IMR-90 (cell line): Measurements from ENCODE around the gene VWDE. TPM values are rescaled to one million over a fixed set of nuclear protein-coding genes. Genes with fewer than 3 reads are reported as not detected.

ENCODE experiments used
- ATAC-seq: fragments of 200-7000 bp; cut with Tn5 transposase; 2 replicates; pipeline ENCODE4 v1.9.1; 2020; ENCODE audit warnings: low read depth, mild to moderate bottlenecking, moderate library complexity
- BruUV-seq: library from RNA; stranded (reverse); fragments of 400-500 nt; replicated peaks from 2 replicates; lab custom pipeline; 2021; lab: Mats Ljungman, UMichigan
- CTCF ChIA-PET: fragments of 300-600 bp; formaldehyde crosslinking; extraction: SDS; loops from one replicate; lab custom pipeline; 2021; ENCODE audit warnings: antibody characterized with exemption; lab: Yijun Ruan, JAX
- POLR2A ChIA-PET: fragments of 300-600 bp; sonication (Branson Sonifier 250); formaldehyde crosslinking; loops from one replicate; lab custom pipeline; 2022; ENCODE audit warnings: antibody characterized with exemption; ENCODE audit not compliant: unreplicated experiment; lab: Charles Lee
- DNase-seq: peaks from one replicate; pipeline ENCODE4 v3.0.0; 2013
- H2AFZ ChIP-seq: replicated peaks from 2 replicates; pipeline ENCODE3; 2013; ENCODE audit warnings: low read length, mild to moderate bottlenecking; ENCODE audit not compliant: poor library complexity
- H2AK5ac ChIP-seq: 2 replicates; pipeline ENCODE4 v1.6.1; 2013; ENCODE audit warnings: low read depth, low read length, inconsistent platforms
- H2AK9ac ChIP-seq: replicated peaks from 2 replicates; pipeline ENCODE3; 2013; ENCODE audit warnings: mild to moderate bottlenecking, low read depth, low read length, moderate library complexity; ENCODE audit not compliant: poor library complexity
- H2BK120ac ChIP-seq: 2 replicates; pipeline ENCODE4 v1.6.1; 2013; ENCODE audit warnings: low read depth, low read length, inconsistent platforms
- H2BK15ac ChIP-seq: 3 replicates; pipeline ENCODE4 v1.6.1; 2013; ENCODE audit warnings: low read depth, low read length, inconsistent platforms
- H2BK20ac ChIP-seq: 2 replicates; pipeline ENCODE4 v1.6.1; 2013; ENCODE audit warnings: low read depth, mild to moderate bottlenecking, inconsistent platforms, low read length, moderate library complexity
- H2BK5ac ChIP-seq: 2 replicates; pipeline ENCODE4 v1.6.1; 2013; ENCODE audit warnings: mild to moderate bottlenecking, low read depth, low read length, inconsistent platforms; ENCODE audit not compliant: poor library complexity, severe bottlenecking
- H3K14ac ChIP-seq: replicated peaks from 2 replicates; pipeline ENCODE4 v1.6.1; 2013; ENCODE audit warnings: low read depth, low read length, inconsistent platforms
- H3K18ac ChIP-seq: 2 replicates; pipeline ENCODE4 v1.6.1; 2013; ENCODE audit warnings: low read depth, low read length, control low read depth
- H3K23ac ChIP-seq: 2 replicates; pipeline ENCODE4 v1.6.1; 2013; ENCODE audit warnings: low read depth, low read length, inconsistent platforms
- H3K27ac ChIP-seq: 2 replicates; pipeline ENCODE4 v1.5.1; 2013; ENCODE audit warnings: mild to moderate bottlenecking, control low read depth, low read length; ENCODE audit not compliant: insufficient read depth
- H3K27me3 ChIP-seq: 2 replicates; pipeline ENCODE4 v1.6.1; 2013; ENCODE audit warnings: low read length; ENCODE audit not compliant: control insufficient read depth, insufficient read depth
- H3K36me3 ChIP-seq: 2 replicates; pipeline ENCODE4 v1.6.1; 2013; ENCODE audit warnings: low read length, mixed read lengths; ENCODE audit not compliant: control insufficient read depth, insufficient read depth
- H3K4ac ChIP-seq: 2 replicates; pipeline ENCODE4 v1.6.1; 2013; ENCODE audit warnings: low read depth, low read length, inconsistent platforms
- H3K4me1 ChIP-seq: 2 replicates; pipeline ENCODE4 v1.6.1; 2013; ENCODE audit warnings: low read length, mixed read lengths; ENCODE audit not compliant: control insufficient read depth, insufficient read depth
- H3K4me2 ChIP-seq: 2 replicates; pipeline ENCODE4 v1.6.1; 2013; ENCODE audit warnings: low read depth, mild to moderate bottlenecking, control low read depth, low read length, moderate library complexity
- H3K4me3 ChIP-seq: 2 replicates; pipeline ENCODE4 v1.5.1; 2013; ENCODE audit warnings: low read depth, mild to moderate bottlenecking, control low read depth, low read length, moderate library complexity; ENCODE audit not compliant: insufficient read depth
- H3K56ac ChIP-seq: 2 replicates; pipeline ENCODE4 v1.6.1; 2013; ENCODE audit warnings: low read length, inconsistent platforms; ENCODE audit not compliant: insufficient read depth; ENCODE audit errors: extremely low read depth
- H3K79me1 ChIP-seq, 2 experiments: 2 replicates each; pipeline ENCODE4 v1.6.1; 2013; ENCODE audit warnings: low read length in 2 of 2, inconsistent platforms in 1 of 2, low read depth in 1 of 2
- H3K9ac ChIP-seq: 2 replicates; pipeline ENCODE4 v1.6.1; 2013; ENCODE audit warnings: low read depth, low read length, control low read depth
- H3K9me1 ChIP-seq: 2 replicates; pipeline ENCODE4 v1.6.1; 2013; ENCODE audit warnings: low read length, inconsistent platforms; ENCODE audit not compliant: insufficient read depth
- H3K9me3 ChIP-seq: 2 replicates; pipeline ENCODE4 v1.6.1; 2013; ENCODE audit warnings: low read length; ENCODE audit not compliant: control insufficient read depth, insufficient read depth
- H4K20me1 ChIP-seq: 2 replicates; pipeline ENCODE4 v1.6.1; 2013; ENCODE audit warnings: low read length, inconsistent platforms; ENCODE audit not compliant: insufficient read depth
- H4K5ac ChIP-seq: 2 replicates; pipeline ENCODE4 v1.6.1; 2013; ENCODE audit warnings: mild to moderate bottlenecking, low read depth, low read length, control low read depth
- H4K8ac ChIP-seq, 2 experiments: 2 replicates each; pipeline ENCODE4 v1.6.1; 2013; ENCODE audit warnings: low read depth in 2 of 2, low read length in 2 of 2, control low read depth in 1 of 2, inconsistent platforms in 1 of 2
- H4K91ac ChIP-seq: 2 replicates; pipeline ENCODE4 v1.6.1; 2013; ENCODE audit warnings: low read depth, low read length, inconsistent platforms; ENCODE audit not compliant: insufficient read depth
- BHLHE40 ChIP-seq: fragments of 150-350 bp; IDR thresholded peaks from 2 replicates; pipeline ENCODE4 v1.6.1; 2016; ENCODE audit warnings: mild to moderate bottlenecking, low read depth, low read length
- CEBPB ChIP-seq: IDR thresholded peaks from 2 replicates; pipeline ENCODE4 v1.6.1; 2012; ENCODE audit warnings: low read depth, low read length, improper control_type of control experiment
- CHD1 ChIP-seq: IDR thresholded peaks from 2 replicates; pipeline ENCODE4 v1.6.1; 2012; ENCODE audit warnings: low read depth, low read length, improper control_type of control experiment
- ELK1 ChIP-seq: fragments of 150-350 bp; IDR thresholded peaks from 2 replicates; pipeline ENCODE4 v1.6.1; 2016; ENCODE audit warnings: low read depth, mild to moderate bottlenecking, low read length, moderate library complexity, borderline replicate concordance
- FOS ChIP-seq: fragments of 150-350 bp; IDR thresholded peaks from 2 replicates; pipeline ENCODE4 v1.6.1; 2016; ENCODE audit warnings: low read depth, low read length
- MAFK ChIP-seq: IDR thresholded peaks from 2 replicates; pipeline ENCODE4 v1.6.1; 2012; ENCODE audit warnings: low read depth, low read length, improper control_type of control experiment
- MAZ ChIP-seq: IDR thresholded peaks from 2 replicates; pipeline ENCODE4 v1.6.1; 2012; ENCODE audit warnings: low read depth, mild to moderate bottlenecking, low read length, improper control_type of control experiment, moderate library complexity, borderline replicate concordance
- RAD21 ChIP-seq: IDR thresholded peaks from 2 replicates; pipeline ENCODE4 v1.6.1; 2012; ENCODE audit warnings: low read length, improper control_type of control experiment
- RCOR1 ChIP-seq: IDR thresholded peaks from 2 replicates; pipeline ENCODE4 v1.6.1; 2012; ENCODE audit warnings: mild to moderate bottlenecking, low read length, improper control_type of control experiment; ENCODE audit not compliant: insufficient replicate concordance
- RFX5 ChIP-seq: IDR thresholded peaks from 2 replicates; pipeline ENCODE4 v1.8.0; 2012; ENCODE audit warnings: low read depth, mild to moderate bottlenecking, low read length, moderate library complexity
- SMC3 ChIP-seq: fragments of 150-350 bp; IDR thresholded peaks from 2 replicates; pipeline ENCODE4 v1.6.1; 2016; ENCODE audit warnings: low read depth, mild to moderate bottlenecking, antibody characterized with exemption, low read length, moderate library complexity
- dilution Hi-C: fragments of 300-500 bp; cut with HindIII; formaldehyde crosslinking; loops from one replicate; pipeline ENCODE4 v1.14.3; 2018; ENCODE audit warnings: low sequenced_read_pairs; ENCODE audit not compliant: unreplicated experiment
- in situ Hi-C: fragments of 300-500 bp; cut with MboI; formaldehyde crosslinking; loops from 3 replicates; pipeline ENCODE4 v1.14.3; 2019; ENCODE audit warnings: low sequenced_read_pairs, inconsistent platforms, mixed read lengths
- intact Hi-C: fragments of 100-400 bp; cut with micrococcal nuclease; formaldehyde crosslinking; loops from 2 replicates; pipeline ENCODE4 v1.10.0; 2022
- polyA plus RNA-seq, 3 experiments: library from polyadenylated mRNA; depleted of rRNA; stranded (reverse); fragments of >200 nt; gene quantifications; 2 replicates each; pipeline ENCODE4 v1.2.3, GENCODE V29; 2012; ENCODE audit warnings: low replicate concordance in 1 of 3
- total RNA-seq: library from RNA; depleted of rRNA; stranded (reverse); fragments of >200 nt; gene quantifications from 2 replicates; pipeline ENCODE4 v1.2.3, GENCODE V29; 2012

Gene VWDE
- total and polyA plus RNA-seq, 2 of the 4 experiments (the other 2 are of a cell fraction), result 0.05 to 0.18 TPM

DNA sequence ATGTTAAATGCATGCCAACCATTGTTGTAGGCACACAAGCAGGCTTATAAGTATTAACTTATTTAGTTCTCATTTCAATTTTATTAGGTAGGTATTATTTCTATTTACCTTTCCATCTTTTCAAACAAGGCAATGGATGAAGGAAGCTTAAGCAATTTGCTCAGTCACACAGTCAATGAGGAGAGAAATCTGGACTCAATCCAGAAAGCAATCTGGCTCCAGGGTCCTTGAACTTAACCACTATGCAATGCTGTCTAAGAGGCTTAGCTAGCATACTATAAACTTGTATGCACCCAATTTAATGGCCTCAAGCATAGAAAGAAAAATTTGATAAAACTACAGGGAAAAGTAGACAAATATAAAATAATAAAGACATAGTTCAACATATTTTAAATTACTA, 88.6 kb downstream of the VWDE start:
- Histone ChIP-seq H3K14ac (no peak overlapping the region), H3K4ac (no peak overlapping the region), H2BK15ac (no peak overlapping the region), H3K23ac (no peak overlapping the region), H2BK120ac (no peak overlapping the region), H2BK20ac (no peak overlapping the region), H3K79me1 (no peaks in the 10 kb centered on the region), H3K9me1 (no peaks in the 10 kb centered on the region), H3K4me3 (no peak overlapping the region), H3K18ac (no peak overlapping the region), H4K91ac (no peak overlapping the region), H4K8ac (no peak overlapping the region), H3K27ac (no peak overlapping the region), H3K9me3 (no peaks in the 10 kb centered on the region), H2AFZ (no peak overlapping the region), H3K9ac (no peak overlapping the region), H4K5ac (no peak overlapping the region), H2AK5ac (no peak overlapping the region), H2AK9ac (no peak overlapping the region), H2BK5ac (no peak overlapping the region), H3K4me1 (no peaks in the 10 kb centered on the region), H3K27me3 (no peaks in the 10 kb centered on the region), H3K4me2 (no peak overlapping the region), H3K56ac (no peak overlapping the region), H4K20me1 (no peaks in the 10 kb centered on the region), H3K36me3 (no peaks in the 10 kb centered on the region)
- CTCF ChIA-PET, result interaction anchor here (0.6 to 1.2 kb wide), 2 partner anchors 16 to 631 kb away, joined by 4 read pairs; no protein-coding TSS in a partner anchor
- ATAC-seq (no peak), DNase-seq (no peak)
- in situ Hi-C loops (loop anchor here (25.0 kb wide), 1 partner anchor 878 kb away; no protein-coding TSS in a partner anchor), dilution Hi-C loops (no loop called here), intact Hi-C loops (no loop called here)
- POLR2A ChIA-PET, result no interaction called here
- TF ChIP-seq CHD1 (no peak), CEBPB (no peak), SMC3 (no peak), MAZ (no peak), RAD21 (no peak), RCOR1 (no peak), RFX5 (no peak), ELK1 (no peak), MAFK (no peak), BHLHE40 (no peak), FOS (no peak)
- no TSS peak for BruUV-seq
